SJCRH30 (cell line): ENCODE data around the gene RRAD. TPM values are rescaled to one million over a fixed set of nuclear protein-coding genes. Genes with fewer than 3 reads are reported as not detected.
A peak's percentile ranks its signal among the peaks of the same experiment; 100 is the strongest.
"Not testable (repeated sequence)": the region's sequence is repeated elsewhere in the genome, so short reads cannot be mapped to it uniquely, and the experiment has no call there.

Experiments
- DNase-seq, 2 experiments: peaks; one replicate each; pipeline ENCODE4 v3.0.0-alpha.2; 2015 to 2020
- H3K27ac ChIP-seq: fragments of 250-450 bp; sonication (Bioruptor Pico); 2 replicates; pipeline ENCODE4 v1.5.1; 2020; ENCODE audit warnings: mild to moderate bottlenecking, moderate library complexity
- H3K27me3 ChIP-seq: fragments of 250-450 bp; sonication (Bioruptor Pico); 2 replicates; pipeline ENCODE4 v1.5.1; 2020; ENCODE audit warnings: mild to moderate bottlenecking, moderate library complexity
- H3K36me3 ChIP-seq: fragments of 250-450 bp; sonication (Bioruptor Pico); 2 replicates; pipeline ENCODE4 v1.5.1; 2020; ENCODE audit warnings: mild to moderate bottlenecking, moderate library complexity
- H3K4me1 ChIP-seq: fragments of 250-450 bp; sonication (Bioruptor Pico); 2 replicates; pipeline ENCODE4 v1.5.1; 2020; ENCODE audit warnings: mild to moderate bottlenecking, moderate library complexity
- H3K4me3 ChIP-seq: fragments of 250-450 bp; sonication (Bioruptor Pico); 2 replicates; pipeline ENCODE4 v1.5.1; 2020; ENCODE audit warnings: mild to moderate bottlenecking, moderate library complexity
- H3K9me3 ChIP-seq: fragments of 250-450 bp; sonication (Bioruptor Pico); replicated peaks from 2 replicates; pipeline ENCODE4 v1.5.1; 2020; ENCODE audit warnings: mild to moderate bottlenecking, moderate library complexity
- total RNA-seq: library from RNA; depleted of rRNA; stranded (reverse); fragments of >200 nt; shearing (Covaris generic); gene quantifications from 2 replicates; pipeline ENCODE4 v1.2.3, GENCODE V29; 2014

The RRAD gene
- total RNA-seq, 1 experiment from 2014 or later, result 0.49 TPM

DNA sequence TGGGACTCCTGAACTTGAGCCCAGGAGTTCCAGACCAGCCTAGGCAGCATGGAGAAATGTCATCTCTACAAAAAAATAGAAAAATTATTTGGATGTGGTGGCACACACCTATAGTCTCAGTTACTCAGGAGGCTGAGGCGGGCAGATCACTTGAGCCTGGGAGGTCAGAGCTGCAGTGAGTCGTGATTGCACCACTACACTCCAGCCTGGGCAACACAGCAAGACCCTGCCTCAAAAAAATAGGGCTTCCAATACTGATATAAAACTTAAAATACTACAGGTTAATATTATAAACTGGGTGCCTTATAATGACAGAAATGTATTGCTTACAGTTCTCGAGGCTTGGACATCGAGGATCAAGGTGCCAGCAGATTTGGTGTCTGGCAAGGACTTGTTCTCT lies 20.6 kb upstream of the RRAD start:
- no peak for DNase-seq
- Histone ChIP-seq H3K36me3 (peaks cover 3% of the 10 kb centered on the region; the same call in 1 of the 2 replicates), H3K27me3 (no peaks in the 10 kb centered on the region), H3K9me3 (no peaks in the 10 kb centered on the region), H3K4me1 (no peaks in the 10 kb centered on the region), H3K27ac (no peak overlapping the region), H3K4me3 (no peak overlapping the region)

- H3K27ac ChIP-seq, H3K36me3 ChIP-seq, H3K4me3 ChIP-seq, H3K4me1 ChIP-seq, H3K27me3 ChIP-seq, DNase-seq, H3K9me3 ChIP-seq: not testable (repeated sequence)
Measured at GRCh38 chr16:66944971-66945370, 19.6 kb upstream of the RRAD start.

- H3K36me3 ChIP-seq, result peaks cover 3% of the 10 kb centered on the region; the same call in 1 of the 2 replicates
- no peaks in the 10 kb centered on the region for H3K9me3 ChIP-seq
- no peak for DNase-seq
- H3K27me3 ChIP-seq, result no peaks in the 10 kb centered on the region
- H3K4me3 ChIP-seq, result no peak overlapping the region
- H3K27ac ChIP-seq, result no peak overlapping the region
- H3K4me1 ChIP-seq, result no peaks in the 10 kb centered on the region
Measured at GRCh38 chr16:66944054-66944441, 18.7 kb upstream of the RRAD start.

DNA sequence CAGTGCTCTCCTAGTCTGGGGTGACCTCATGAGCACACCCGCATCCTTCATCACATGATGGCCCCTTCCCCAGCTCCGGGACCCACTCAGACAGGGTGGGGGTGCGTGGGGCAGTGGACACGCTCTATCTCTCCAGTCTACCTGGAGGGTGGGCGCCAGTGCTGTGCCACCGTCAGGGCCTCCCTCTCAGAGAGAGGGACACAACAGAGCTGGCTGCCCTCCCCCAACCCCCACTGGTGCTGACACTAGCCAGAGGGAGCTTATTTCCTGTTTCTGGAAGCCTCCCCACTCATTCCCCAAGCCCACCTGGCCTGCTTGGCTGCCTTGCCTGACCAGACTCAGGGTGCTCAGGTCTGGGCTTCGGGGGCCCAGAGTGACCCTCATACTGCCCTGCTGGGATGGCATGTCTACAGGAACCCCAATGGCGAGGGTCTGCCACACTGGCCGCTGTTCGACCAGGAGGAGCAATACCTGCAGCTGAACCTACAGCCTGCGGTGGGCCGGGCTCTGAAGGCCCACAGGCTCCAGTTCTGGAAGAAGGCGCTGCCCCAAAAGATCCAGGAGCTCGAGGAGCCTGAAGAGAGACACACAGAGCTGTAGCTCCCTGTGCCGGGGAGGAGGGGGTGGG lies 18.2 kb upstream of the RRAD start:
- Histone ChIP-seq H3K4me1 (no peaks in the 10 kb centered on the region), H3K4me3 (no peak overlapping the region), H3K36me3 (peaks cover 6% of the 10 kb centered on the region; the same call in 1 of the 2 replicates), H3K27me3 (no peaks in the 10 kb centered on the region), H3K9me3 (no peaks in the 10 kb centered on the region), H3K27ac (no peak overlapping the region)
- DNase-seq, result no peak

DNA sequence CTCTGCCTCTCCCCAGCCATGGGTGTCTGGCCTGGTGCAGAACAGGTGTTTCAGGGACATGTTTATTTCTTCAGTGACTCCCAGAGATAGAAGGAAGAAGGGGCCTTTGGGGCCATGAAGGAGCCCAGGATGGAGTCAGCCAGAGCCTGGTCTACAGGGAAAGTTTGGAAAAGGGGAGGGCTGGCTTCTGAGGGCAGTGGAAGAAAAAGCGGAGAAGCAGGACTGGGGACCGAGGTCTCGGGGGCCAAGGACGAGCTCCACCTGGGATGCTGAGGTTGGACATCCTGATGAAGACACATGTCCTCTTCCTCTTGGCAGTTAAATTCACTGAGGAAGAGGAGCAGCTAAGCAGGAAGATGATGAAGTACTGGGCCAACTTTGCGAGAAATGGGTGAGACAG lies 17.6 kb upstream of the RRAD start:
- no peak overlapping the region for H3K27ac ChIP-seq
- H3K4me3 ChIP-seq, result no peak overlapping the region
- no peaks in the 10 kb centered on the region for H3K27me3 ChIP-seq
- H3K4me1 ChIP-seq, result no peaks in the 10 kb centered on the region
- no peak for DNase-seq
- peaks cover 6% of the 10 kb centered on the region; the same call in 1 of the 2 replicates for H3K36me3 ChIP-seq
- H3K9me3 ChIP-seq, result no peaks in the 10 kb centered on the region

- Histone ChIP-seq H3K9me3 (no peaks in the 10 kb centered on the region), H3K4me3 (no peak overlapping the region), H3K27ac (no peak overlapping the region), H3K36me3 (peaks cover 6% of the 10 kb centered on the region; the same call in 1 of the 2 replicates), H3K4me1 (no peaks in the 10 kb centered on the region), H3K27me3 (no peaks in the 10 kb centered on the region)
- no peak for DNase-seq
Measured at GRCh38 chr16:66940236-66940635, 14.9 kb upstream of the RRAD start.

DNA sequence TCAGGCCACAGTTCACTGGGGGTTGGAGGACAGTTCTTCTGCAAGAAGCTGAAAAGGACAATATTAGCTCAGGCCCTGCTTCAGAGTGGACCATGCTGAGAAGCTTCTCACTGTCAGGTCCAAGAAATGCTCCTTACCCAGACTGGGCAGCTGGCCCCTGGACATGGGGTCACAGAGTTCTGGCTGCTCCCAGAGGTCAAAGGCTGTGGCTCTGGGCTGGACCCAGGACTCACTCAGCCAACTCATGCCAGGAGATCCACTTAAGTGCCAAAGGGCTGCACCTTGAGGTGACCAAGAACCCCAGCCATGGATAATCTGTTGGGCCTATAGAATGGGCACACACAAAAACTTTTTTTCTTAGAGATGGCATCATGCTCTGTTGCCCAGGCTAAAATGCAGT lies 14.0 kb upstream of the RRAD start:
- H3K9me3 ChIP-seq, result no peaks in the 10 kb centered on the region
- no peak overlapping the region for H3K4me3 ChIP-seq
- H3K36me3 ChIP-seq, result peaks cover 6% of the 10 kb centered on the region; the same call in 1 of the 2 replicates

GRCh38 chr16:66937725-66938337 lies 12.5 kb upstream of the RRAD start:
- no peak for DNase-seq
- peaks cover 4% of the 10 kb centered on the region; the same call in 1 of the 2 replicates for H3K36me3 ChIP-seq
- H3K27me3 ChIP-seq, result no peaks in the 10 kb centered on the region
- H3K4me1 ChIP-seq, result peaks cover 5% of the 10 kb centered on the region
- no peak overlapping the region for H3K4me3 ChIP-seq
- H3K27ac ChIP-seq, result no peak overlapping the region
- no peaks in the 10 kb centered on the region for H3K9me3 ChIP-seq

More for the DNA sequence above, 14.0 kb upstream of the RRAD start:
- Histone ChIP-seq H3K27me3 (no peaks in the 10 kb centered on the region), H3K4me1 (no peaks in the 10 kb centered on the region), H3K27ac (no peak overlapping the region)
- DNase-seq, result no peak

DNA sequence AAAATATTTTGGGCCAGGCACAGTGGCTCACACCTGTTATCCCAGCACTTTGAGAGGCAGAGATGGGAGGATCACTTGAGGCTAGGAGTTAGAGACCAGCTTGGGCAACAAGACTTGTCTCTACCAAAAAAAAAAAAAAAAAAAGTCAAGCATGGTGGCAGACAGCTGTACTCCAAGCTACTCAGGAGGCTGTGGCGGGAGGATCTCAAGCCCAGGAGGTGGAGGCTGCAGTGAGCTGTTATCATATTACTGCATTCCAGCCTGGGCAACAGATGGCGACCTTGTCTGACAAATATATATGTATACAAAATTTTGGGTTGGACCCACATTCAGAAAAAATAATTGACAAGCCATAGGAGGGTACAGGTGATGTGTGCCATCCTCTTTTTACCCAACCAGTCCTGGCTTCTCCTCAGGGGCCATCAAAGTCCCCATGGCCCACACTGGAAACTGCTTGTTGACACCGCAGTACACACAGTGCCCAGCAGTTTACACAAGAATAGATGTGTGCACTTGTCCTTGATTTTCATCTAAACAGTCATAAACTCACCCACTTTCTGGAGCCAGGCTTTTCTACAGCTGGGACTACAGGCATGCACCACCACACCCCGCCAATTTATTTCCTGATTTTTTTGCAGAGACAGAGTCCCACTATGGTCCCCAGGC lies 11.7 kb upstream of the RRAD start:
- Histone ChIP-seq H3K36me3 (0 out of 2 replicates have a peak, but pooled peaks cover 3% of the 10 kb centered on the region), H3K9me3 (no peaks in the 10 kb centered on the region), H3K4me3 (no peak overlapping the region), H3K27ac (no peak overlapping the region), H3K27me3 (no peaks in the 10 kb centered on the region), H3K4me1 (peaks cover 5% of the 10 kb centered on the region)
- no peak for DNase-seq

GRCh38 chr16:66936462-66936861 lies 11.1 kb upstream of the RRAD start:
- Histone ChIP-seq H3K36me3 (0 out of 2 replicates have a peak, but pooled peaks cover 3% of the 10 kb centered on the region), H3K4me3 (no peak overlapping the region), H3K27ac (no peak overlapping the region)

GRCh38 chr16:66935314-66936011 lies 10.1 kb upstream of the RRAD start, which contains the start of gene CES2:
Gene CES2, plus strand, starts transcription at chr16:66935516. Its CDS starts 120 bp downstream, at chr16:66935636.
- Histone ChIP-seq H3K27ac (peak within 1 kb of the TSS; percentile 71), H3K36me3 (0 out of 2 replicates have a peak, but pooled peaks cover 3% of the 10 kb centered on the region), H3K27me3 (no peaks in the 10 kb centered on the region), H3K9me3 (no peaks in the 10 kb centered on the region), H3K4me1 (peaks cover 5% of the 10 kb centered on the region), H3K4me3 (peak within 1 kb of the TSS; percentile 95)
- no peak for DNase-seq

More at GRCh38 chr16:66936462-66936861, 11.1 kb upstream of the RRAD start:
- DNase-seq, result no peak
- H3K27me3 ChIP-seq, result no peaks in the 10 kb centered on the region
- no peaks in the 10 kb centered on the region for H3K9me3 ChIP-seq
- peaks cover 5% of the 10 kb centered on the region for H3K4me1 ChIP-seq

- not testable (repeated sequence) for H3K9me3 ChIP-seq, H3K27me3 ChIP-seq, DNase-seq, H3K4me1 ChIP-seq, H3K36me3 ChIP-seq
- Histone ChIP-seq H3K4me3 (peak overlapping the region; percentile 95), H3K27ac (peak overlapping the region; percentile 71)
Measured at GRCh38 chr16:66934839-66935313, 9.5 kb upstream of the RRAD start.

- peaks cover 5% of the 10 kb centered on the region for H3K4me1 ChIP-seq
- H3K36me3 ChIP-seq, result 0 out of 2 replicates have a peak, but pooled peaks cover 3% of the 10 kb centered on the region
- H3K9me3 ChIP-seq, result no peaks in the 10 kb centered on the region
- H3K4me3 ChIP-seq, result peak within 1 kb of the TSS; percentile 95
- DNase-seq, result peak; percentile 90 to 92
- H3K27me3 ChIP-seq, result no peaks in the 10 kb centered on the region
- peak within 1 kb of the TSS; percentile 71 for H3K27ac ChIP-seq
Measured at GRCh38 chr16:66934138-66934838, 9.0 kb upstream of the RRAD start, which contains the start of gene CIAO2B. Gene CIAO2B, minus strand, starts transcription at chr16:66934402. Its CDS starts 38 bp downstream, at chr16:66934364.

- Histone ChIP-seq H3K27me3 (no peaks in the 10 kb centered on the region), H3K4me3 (peak overlapping the region; percentile 95), H3K36me3 (0 out of 2 replicates have a peak, but pooled peaks cover 2% of the 10 kb centered on the region), H3K27ac (peak overlapping the region; percentile 71), H3K9me3 (no peaks in the 10 kb centered on the region), H3K4me1 (peaks cover 5% of the 10 kb centered on the region)
- no peak for DNase-seq
Measured at GRCh38 chr16:66933776-66934137, 8.4 kb upstream of the RRAD start.
